Measurements from ENCODE around the gene HAGHL.

The HAGHL gene

DNA sequence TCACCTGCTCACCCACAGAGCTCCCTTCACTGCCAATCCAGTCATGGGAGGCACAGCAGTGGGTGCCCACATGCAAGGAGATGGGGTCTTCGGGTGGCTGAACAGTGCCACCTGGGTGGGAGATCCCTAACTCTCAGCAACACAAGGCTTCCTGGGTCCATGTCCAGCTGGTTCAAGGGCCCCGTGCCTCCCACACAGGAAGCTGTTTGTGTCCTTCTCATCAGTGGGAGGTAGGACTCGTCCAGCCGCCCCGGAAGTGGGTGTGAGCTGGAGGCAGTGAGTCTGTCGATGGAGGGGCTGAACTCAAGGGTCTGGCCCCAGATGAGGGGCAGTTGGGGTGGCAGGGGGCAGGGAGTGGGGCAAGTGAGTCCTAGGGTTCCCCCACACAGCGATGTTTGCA is 22.9 kb upstream of the HAGHL start:
- Histone ChIP-seq H3K27me3 (ENCODE audit: insufficient read depth, low read length) (peaks cover 98% of the 10 kb centered on the region), H3K4me3 (ENCODE audit: low read length) (no peak overlapping the region)

DNA sequence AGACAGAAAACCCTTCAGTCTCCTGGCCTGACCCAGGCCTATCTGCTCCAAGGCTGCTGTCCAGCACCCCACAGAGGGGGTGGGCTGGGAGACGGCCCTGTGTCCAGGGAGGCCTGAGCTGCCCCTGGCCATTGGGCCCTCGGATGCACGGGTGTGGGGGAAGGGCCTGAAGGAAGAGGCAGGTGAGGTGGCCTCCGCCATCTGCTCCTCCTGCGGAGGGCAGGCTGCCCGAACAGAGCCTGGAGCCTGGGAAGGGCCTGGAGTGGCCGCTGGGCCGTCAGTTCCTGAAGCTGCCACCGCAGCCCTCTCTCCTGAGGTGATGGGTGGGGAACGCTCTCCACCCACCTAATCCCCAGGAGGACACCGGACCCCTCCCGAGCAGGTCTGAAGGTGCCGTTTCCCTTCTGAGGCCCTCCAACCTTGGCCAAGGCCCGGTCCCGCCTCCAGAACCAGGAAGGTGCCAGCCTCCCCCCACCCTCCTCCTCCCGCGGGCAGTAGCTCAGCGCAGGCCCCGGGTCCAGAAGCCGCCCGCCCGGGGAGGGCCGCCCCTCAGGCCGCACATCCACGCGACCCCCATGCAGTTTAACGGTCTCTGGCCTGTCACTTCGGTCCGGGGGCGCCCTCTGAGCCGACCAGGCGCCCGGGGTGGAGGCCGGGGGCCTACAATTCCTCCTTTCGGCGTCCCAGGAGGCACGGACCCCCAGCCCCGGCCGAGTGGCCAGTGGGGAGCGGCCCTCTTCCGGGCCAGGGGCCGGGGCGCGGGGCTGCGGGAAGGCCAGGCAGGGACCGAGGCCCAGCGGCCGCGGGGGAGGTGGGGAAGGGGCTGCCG is 22.1 kb upstream of the HAGHL start:
- H3K9ac ChIP-seq (ENCODE audit: low read depth, low read length) = no peak overlapping the region
- H3K27me3 ChIP-seq (ENCODE audit: insufficient read depth, low read length) = peaks cover 98% of the 10 kb centered on the region
- H3K36me3 ChIP-seq (ENCODE audit: insufficient read depth, low read length) = no peaks in the 10 kb centered on the region
- 19% methylated on average over 49 of the region's 50 CpGs for whole genome bisulfite sequencing
- H3K9me3 ChIP-seq (ENCODE audit: insufficient read depth, low read depth, low read length) = no peaks in the 10 kb centered on the region
- no peaks in the 10 kb centered on the region for H3K4me1 ChIP-seq (ENCODE audit: insufficient read depth, low read length)
- H3K27ac ChIP-seq (ENCODE audit: low read depth, low read length) = no peak overlapping the region
- peak overlapping the region; percentile 35 for H3K4me3 ChIP-seq (ENCODE audit: low read length)

More for the DNA sequence above, 22.9 kb upstream of the HAGHL start:
- no peak overlapping the region for H3K27ac ChIP-seq (ENCODE audit: low read depth, low read length)
- H3K9me3 ChIP-seq (ENCODE audit: insufficient read depth, low read depth, low read length) = no peaks in the 10 kb centered on the region
- no peaks in the 10 kb centered on the region for H3K4me1 ChIP-seq (ENCODE audit: insufficient read depth, low read length)
- H3K36me3 ChIP-seq (ENCODE audit: insufficient read depth, low read length) = no peaks in the 10 kb centered on the region
- H3K9ac ChIP-seq (ENCODE audit: low read depth, low read length) = no peak overlapping the region
- 85% methylated on average over 7 of the region's 7 CpGs for WGBS

DNA sequence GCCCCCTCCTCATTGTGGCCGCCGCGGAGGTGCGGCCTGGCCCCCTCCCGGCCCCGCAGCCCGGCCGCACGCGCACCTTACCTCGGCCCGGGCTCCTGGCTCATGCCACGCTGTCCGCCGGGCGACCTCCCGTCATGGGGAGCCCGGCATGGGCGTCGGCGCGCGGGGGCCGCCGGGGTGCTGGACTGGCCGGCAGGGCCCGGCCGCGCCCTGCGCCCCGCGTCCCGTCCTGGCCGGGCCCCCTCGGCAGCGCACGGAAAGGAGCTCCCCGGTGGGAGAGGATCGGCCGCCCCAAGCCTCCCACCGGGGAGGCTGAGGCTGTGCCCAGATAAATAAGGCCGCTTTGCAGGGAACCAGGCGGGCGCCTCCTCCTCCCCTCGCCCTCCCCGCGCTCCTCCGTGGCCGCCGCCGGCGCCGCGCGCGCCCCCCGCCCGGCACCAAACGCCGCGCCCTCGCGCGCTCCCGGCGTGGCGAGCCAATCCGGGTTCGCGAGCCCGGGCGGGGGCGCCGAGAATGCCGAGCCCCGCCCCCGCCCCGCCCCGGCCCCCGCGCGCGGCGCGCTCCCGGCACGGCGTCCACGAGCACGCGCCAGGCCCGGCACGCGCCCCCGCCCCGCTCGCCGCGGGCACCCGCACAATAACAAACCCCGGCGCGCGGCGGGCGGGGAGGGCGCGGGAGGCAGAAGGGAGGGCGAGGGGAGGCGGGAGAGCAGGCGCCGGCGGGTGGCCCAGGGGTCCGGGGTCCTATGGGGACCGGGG is 21.3 kb upstream of the HAGHL start, which contains the start of gene FBXL16:
TSS of gene FBXL16 (minus strand) at position 371 of the 758 bp plus-strand sequence. CDS start 8,396 bp downstream, outside the sequence.
- no peak within 1 kb of the TSS for H3K9ac ChIP-seq (ENCODE audit: low read depth, low read length)
- no peaks in the 10 kb centered on the region for H3K4me1 ChIP-seq (ENCODE audit: insufficient read depth, low read length)
- no peaks in the 10 kb centered on the region for H3K36me3 ChIP-seq (ENCODE audit: insufficient read depth, low read length)
- WGBS = 1% methylated on average over 115 of the region's 115 CpGs
- H3K27me3 ChIP-seq (ENCODE audit: insufficient read depth, low read length) = peaks cover 97% of the 10 kb centered on the region
- H3K9me3 ChIP-seq (ENCODE audit: insufficient read depth, low read depth, low read length) = no peaks in the 10 kb centered on the region
- no peak within 1 kb of the TSS for H3K27ac ChIP-seq (ENCODE audit: low read depth, low read length)
- peak within 1 kb of the TSS; percentile 54 for H3K4me3 ChIP-seq (ENCODE audit: low read length)

DNA sequence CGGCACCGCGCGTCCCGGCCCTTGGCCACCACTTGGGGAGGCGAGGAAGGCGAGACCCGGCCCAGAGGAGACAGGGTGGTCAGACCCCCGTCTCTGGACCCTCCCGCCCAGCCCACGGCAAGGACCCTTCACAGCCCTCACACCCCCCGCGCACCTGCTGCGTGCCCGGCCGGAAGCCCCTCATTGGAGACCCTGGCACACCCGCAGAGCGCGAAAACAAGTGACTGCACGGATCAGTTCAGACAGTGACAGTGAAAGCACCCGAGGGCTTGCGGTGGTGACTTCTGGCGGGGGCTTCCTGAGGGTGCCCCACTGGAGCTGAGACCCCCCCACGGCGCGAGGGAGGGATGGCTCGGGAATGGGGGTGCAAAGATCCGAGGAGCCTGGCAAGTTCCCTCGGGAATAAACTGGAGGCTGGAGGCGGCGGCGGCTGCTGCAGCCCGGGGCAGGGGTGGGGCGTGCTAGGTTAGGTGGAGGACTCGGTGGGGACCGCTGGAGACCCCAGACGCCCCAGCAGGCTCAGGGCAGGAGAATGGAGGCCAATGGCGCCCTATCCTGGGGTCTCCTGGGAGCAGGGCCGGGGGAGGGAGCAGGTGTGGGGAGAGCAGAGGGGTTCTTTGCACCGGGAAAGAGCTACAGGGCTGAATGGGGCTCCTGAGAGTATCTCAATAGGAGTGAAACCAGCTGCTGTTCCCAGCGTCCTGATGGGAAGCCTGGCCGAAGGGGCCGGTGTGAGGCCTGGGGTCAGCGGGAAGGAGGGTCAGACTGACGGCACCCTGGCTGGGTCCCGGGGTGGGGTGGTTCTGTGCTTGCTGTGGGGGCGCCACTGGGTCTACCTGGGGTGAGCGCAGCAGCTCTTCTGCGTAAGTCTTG is 20.5 kb upstream of the HAGHL start:
- Histone ChIP-seq H3K4me3 (ENCODE audit: low read length) (peak overlapping the region; percentile 51), H3K4me1 (ENCODE audit: insufficient read depth, low read length) (no peaks in the 10 kb centered on the region), H3K27ac (ENCODE audit: low read depth, low read length) (no peak overlapping the region), H3K9ac (ENCODE audit: low read depth, low read length) (no peak overlapping the region), H3K36me3 (ENCODE audit: insufficient read depth, low read length) (no peaks in the 10 kb centered on the region), H3K27me3 (ENCODE audit: insufficient read depth, low read length) (peaks cover 97% of the 10 kb centered on the region), H3K9me3 (ENCODE audit: insufficient read depth, low read depth, low read length) (no peaks in the 10 kb centered on the region)
- WGBS = 6% methylated on average over 49 of the region's 49 CpGs

DNA sequence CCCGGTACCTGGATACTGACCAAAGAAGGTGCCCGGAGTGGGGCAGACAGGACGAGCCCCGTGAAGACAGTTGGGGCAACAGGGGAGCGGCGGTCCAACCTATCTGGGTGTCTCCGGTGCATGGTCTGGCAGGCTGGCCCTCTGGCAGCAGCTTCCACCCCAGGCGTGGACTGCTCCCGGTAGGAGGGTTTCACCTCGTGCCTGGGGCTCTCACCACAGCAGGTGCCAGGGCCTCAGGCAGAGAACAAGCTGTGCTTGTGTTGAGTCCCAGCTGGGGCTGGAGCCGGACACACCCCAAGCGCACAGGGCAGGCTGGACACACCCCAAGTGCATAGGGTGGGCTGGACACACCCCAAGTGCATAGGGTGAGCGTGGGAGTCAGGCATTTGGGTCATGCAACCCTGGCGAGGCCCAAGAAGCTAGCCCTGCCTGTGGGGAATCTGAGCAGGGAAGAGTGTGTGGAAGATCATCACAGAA is 19.8 kb upstream of the HAGHL start:
- 44% methylated on average over 14 of the region's 14 CpGs for WGBS
- H3K27ac ChIP-seq (ENCODE audit: low read depth, low read length) = no peak overlapping the region
- no peaks in the 10 kb centered on the region for H3K9me3 ChIP-seq (ENCODE audit: insufficient read depth, low read depth, low read length)
- no peak overlapping the region for H3K9ac ChIP-seq (ENCODE audit: low read depth, low read length)
- no peak overlapping the region; the same call in 1 of the 2 replicates for H3K4me3 ChIP-seq (ENCODE audit: low read length)
- H3K27me3 ChIP-seq (ENCODE audit: insufficient read depth, low read length) = peaks cover 92% of the 10 kb centered on the region
- H3K4me1 ChIP-seq (ENCODE audit: insufficient read depth, low read length) = no peaks in the 10 kb centered on the region
- no peaks in the 10 kb centered on the region for H3K36me3 ChIP-seq (ENCODE audit: insufficient read depth, low read length)

DNA sequence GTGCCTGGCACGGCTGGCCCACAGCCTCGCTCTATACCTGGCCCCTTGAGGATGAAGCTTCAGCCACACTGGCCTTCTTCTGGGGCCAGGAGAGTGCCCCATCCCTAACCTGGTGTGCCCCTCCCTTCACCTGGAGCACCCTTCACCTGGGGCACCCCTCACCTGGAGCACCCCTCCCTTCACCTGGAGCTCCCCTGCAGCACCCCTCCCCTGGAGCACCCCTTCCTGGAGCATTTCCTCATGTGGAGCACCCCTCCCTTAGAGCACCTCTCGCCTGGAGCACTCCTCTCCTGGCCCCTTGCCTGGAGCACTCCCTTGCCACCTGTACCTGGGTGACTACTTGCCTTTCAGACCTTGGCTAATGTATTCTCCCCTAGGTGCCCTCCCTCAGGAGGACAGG is 18.9 kb upstream of the HAGHL start:
- Histone ChIP-seq H3K9ac (ENCODE audit: low read depth, low read length) (no peak overlapping the region), H3K27me3 (ENCODE audit: insufficient read depth, low read length) (peaks cover 83% of the 10 kb centered on the region), H3K4me1 (ENCODE audit: insufficient read depth, low read length) (no peaks in the 10 kb centered on the region), H3K27ac (ENCODE audit: low read depth, low read length) (no peak overlapping the region), H3K4me3 (ENCODE audit: low read length) (no peak overlapping the region), H3K36me3 (ENCODE audit: insufficient read depth, low read length) (no peaks in the 10 kb centered on the region), H3K9me3 (ENCODE audit: insufficient read depth, low read depth, low read length) (no peaks in the 10 kb centered on the region)
- WGBS = 65% methylated on average over 3 of the region's 3 CpGs

DNA sequence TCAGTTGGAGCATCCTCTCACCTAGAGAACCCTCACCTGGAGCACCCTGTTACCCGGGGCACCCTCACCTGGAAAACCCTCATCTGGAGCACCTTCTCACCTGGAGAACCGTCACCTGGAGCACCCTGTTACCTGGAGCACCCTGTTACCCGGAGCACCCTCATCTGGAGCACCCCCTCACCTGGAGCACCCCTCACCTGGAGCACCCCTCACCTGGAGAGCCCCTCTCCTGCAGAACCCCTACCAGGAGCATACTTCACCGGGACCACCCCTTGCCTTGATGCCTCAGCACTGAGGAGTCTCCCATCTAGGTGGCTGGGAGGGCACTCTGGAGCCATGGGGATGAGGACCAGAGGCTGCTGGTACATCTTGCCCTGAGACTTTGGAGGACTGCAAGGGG is 17.9 kb upstream of the HAGHL start:
- Histone ChIP-seq H3K27ac (ENCODE audit: low read depth, low read length) (no peak overlapping the region), H3K36me3 (ENCODE audit: insufficient read depth, low read length) (no peaks in the 10 kb centered on the region), H3K9ac (ENCODE audit: low read depth, low read length) (no peak overlapping the region), H3K4me3 (ENCODE audit: low read length) (no peak overlapping the region), H3K4me1 (ENCODE audit: insufficient read depth, low read length) (no peaks in the 10 kb centered on the region), H3K27me3 (ENCODE audit: insufficient read depth, low read length) (peaks cover 79% of the 10 kb centered on the region), H3K9me3 (ENCODE audit: insufficient read depth, low read depth, low read length) (no peaks in the 10 kb centered on the region)
- 82% methylated on average over 3 of the region's 4 CpGs for WGBS

DNA sequence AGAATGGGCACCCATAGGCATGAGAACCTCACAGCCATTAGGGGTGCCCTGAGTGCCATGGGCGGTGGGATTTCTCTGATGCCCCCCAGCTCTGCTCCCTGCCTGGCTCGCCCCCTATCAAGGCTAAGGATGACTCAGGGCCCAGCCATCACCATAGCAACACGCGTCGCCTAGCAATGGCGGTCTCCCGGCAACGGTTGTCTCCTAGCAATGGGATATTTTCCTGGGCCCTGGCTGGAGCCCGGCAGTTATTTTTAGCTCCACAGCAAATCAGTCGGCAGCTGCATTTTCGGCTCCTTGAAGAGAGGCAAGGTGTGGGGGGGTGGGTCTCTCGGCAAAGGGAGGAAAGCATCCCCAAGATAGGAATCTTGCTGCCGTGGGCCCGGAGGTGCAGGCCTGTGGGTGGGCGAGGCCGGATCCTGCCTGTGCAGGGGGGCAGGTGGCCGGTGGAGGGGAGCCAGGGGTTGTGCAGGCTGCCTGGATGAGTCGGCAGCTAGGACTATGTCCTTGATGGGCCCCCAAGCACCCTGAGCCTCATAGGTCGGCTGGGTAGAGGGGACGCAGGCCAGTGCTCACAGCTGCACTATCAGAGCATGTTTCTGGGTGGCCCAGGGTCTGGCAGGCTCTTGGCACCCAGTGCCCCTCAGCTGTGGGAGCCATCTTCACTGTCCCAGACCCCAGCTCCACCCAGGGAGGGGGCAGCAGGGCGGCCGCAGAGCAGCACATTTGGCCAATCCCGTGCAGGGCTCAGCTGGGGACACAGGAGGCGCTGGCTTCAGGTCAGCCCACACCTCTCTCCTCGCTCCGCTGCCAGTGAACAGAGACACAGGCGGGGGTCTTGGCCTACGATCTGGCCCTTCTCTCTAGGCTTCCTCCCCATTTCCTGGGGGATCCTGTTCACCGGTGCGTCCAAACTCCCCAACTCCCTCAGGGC is 17.1 kb upstream of the HAGHL start:
- Histone ChIP-seq H3K27me3 (ENCODE audit: insufficient read depth, low read length) (peaks cover 78% of the 10 kb centered on the region), H3K4me3 (ENCODE audit: low read length) (no peak overlapping the region), H3K36me3 (ENCODE audit: insufficient read depth, low read length) (no peaks in the 10 kb centered on the region), H3K27ac (ENCODE audit: low read depth, low read length) (no peak overlapping the region), H3K9ac (ENCODE audit: low read depth, low read length) (no peak overlapping the region), H3K9me3 (ENCODE audit: insufficient read depth, low read depth, low read length) (no peaks in the 10 kb centered on the region), H3K4me1 (ENCODE audit: insufficient read depth, low read length) (no peaks in the 10 kb centered on the region)
- 45% methylated on average over 30 of the region's 30 CpGs for WGBS

DNA sequence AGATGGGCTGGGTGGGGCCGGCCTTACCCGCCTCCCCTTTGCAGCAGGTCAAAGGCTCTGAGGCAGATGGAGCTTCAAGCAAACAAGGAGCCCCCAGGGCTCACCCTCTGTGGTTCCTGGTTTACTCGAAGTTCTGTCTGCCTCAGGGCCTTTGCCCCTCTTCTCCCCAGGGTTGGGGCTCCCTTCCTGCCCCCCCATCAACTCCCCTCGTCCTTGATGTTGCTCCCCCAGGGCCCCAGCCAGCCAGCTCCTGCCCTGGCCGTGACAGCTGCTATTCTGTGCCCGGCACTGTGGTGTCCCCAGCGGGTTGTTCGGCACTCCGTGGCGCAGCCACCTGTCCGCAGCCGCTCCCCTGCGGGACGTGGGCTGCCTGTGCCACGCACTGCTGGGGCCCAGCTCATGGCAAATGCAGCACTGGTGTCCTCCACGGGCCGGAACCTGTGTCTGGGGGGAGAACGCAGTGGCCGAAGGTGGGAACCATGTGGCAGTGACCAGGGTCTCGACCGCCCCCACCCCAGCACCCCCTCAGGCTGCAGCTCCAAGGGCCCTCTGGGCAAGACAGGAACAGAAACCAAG is 16.3 kb upstream of the HAGHL start:
- H3K36me3 ChIP-seq (ENCODE audit: insufficient read depth, low read length) = no peaks in the 10 kb centered on the region
- no peak overlapping the region for H3K4me3 ChIP-seq (ENCODE audit: low read length)
- peaks cover 75% of the 10 kb centered on the region for H3K27me3 ChIP-seq (ENCODE audit: insufficient read depth, low read length)
- no peaks in the 10 kb centered on the region for H3K4me1 ChIP-seq (ENCODE audit: insufficient read depth, low read length)
- H3K9me3 ChIP-seq (ENCODE audit: insufficient read depth, low read depth, low read length) = no peaks in the 10 kb centered on the region
- H3K9ac ChIP-seq (ENCODE audit: low read depth, low read length) = no peak overlapping the region
- no peak overlapping the region for H3K27ac ChIP-seq (ENCODE audit: low read depth, low read length)
- 82% methylated on average over 21 of the region's 21 CpGs for WGBS

DNA sequence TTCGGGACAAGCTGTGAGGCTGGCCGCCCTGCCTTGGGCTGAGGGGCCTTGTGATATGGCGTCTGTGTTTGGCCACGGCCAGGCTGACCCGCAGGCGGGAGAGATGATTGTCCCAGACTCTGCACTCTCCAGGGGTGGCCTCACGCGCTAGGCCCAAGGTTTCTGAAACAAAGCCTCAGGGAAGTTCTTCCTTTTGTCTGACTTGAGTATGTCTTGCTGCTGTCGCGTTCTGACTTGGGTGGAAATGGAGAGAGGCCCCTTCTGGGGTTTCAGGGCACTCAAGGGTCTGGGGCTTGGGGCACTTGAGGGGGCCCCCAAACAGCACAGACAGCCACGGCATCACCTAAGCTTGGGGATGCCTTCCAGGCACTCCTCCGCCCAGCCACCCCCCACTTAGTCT is 15.8 kb upstream of the HAGHL start:
- H3K9ac ChIP-seq (ENCODE audit: low read depth, low read length) = no peak overlapping the region
- H3K4me3 ChIP-seq (ENCODE audit: low read length) = no peak overlapping the region
- 82% methylated on average over 12 of the region's 12 CpGs for WGBS
- H3K27ac ChIP-seq (ENCODE audit: low read depth, low read length) = no peak overlapping the region
- H3K36me3 ChIP-seq (ENCODE audit: insufficient read depth, low read length) = no peaks in the 10 kb centered on the region
- H3K27me3 ChIP-seq (ENCODE audit: insufficient read depth, low read length) = peaks cover 77% of the 10 kb centered on the region
- 0 out of 2 replicates have a peak, but pooled peaks cover 3% of the 10 kb centered on the region for H3K4me1 ChIP-seq (ENCODE audit: insufficient read depth, low read length)
- no peaks in the 10 kb centered on the region for H3K9me3 ChIP-seq (ENCODE audit: insufficient read depth, low read depth, low read length)
